ENCODE results near the gene PSORS1C2. TPM values are rescaled to one million over a fixed set of nuclear protein-coding genes. Genes with fewer than 3 reads are reported as not detected.
"Not testable (repeated sequence)": the region's sequence is repeated elsewhere in the genome, so short reads cannot be mapped to it uniquely, and the experiment has no call there.

The PSORS1C2 gene
- not detected for total RNA-seq
- not detected for polyA plus RNA-seq
- total RNA-seq = 0 to 0.22 (median 0) reads per million in 6 experiments

GRCh38 chr6:31138982-31139381, at the start of gene PSORS1C2:
TSS of gene PSORS1C2 (minus strand) at chr6:31139066. CDS start at chr6:31139026, 40 bp downstream.
- H3K27ac Mint-ChIP-seq = peak within 1 kb of the TSS in 2 of 10 donors; percentile 60 to 73
- POLR2A ChIA-PET = interaction anchor here (0.8 to 2.0 kb wide), 2 partner anchors 54 to 228 kb away, joined by 6 to 8 read pairs; no protein-coding TSS in a partner anchor

GRCh38 chr6:31187780-31188194, 48.9 kb upstream of the PSORS1C2 start:
- Mint-ChIP-seq H3K27me3 (no peaks in the 10 kb centered on the region), H3K27ac (no peak overlapping the region), H3K36me3 (no peaks in the 10 kb centered on the region), H3K9me3 (no peaks in the 10 kb centered on the region), H3K4me3 (no peak overlapping the region), H3K4me1 (peaks cover 0 to 9% (median 3%) of the 10 kb centered on the region in 4 donors)
- ATAC-seq (no peak), DNase-seq (no peak)
- POLR2A ChIA-PET = interaction anchor here (0.6 to 0.7 kb wide), 2 partner anchors 8 to 373 kb away, joined by 4 to 5 read pairs; no protein-coding TSS in a partner anchor

More at GRCh38 chr6:31138982-31139381, at the start of gene PSORS1C2:
- H3K4me1 Mint-ChIP-seq = peaks cover 4 to 8% (median 6%) of the 10 kb centered on the region in 4 donors
- no peak for ATAC-seq
- peaks cover 0 to 3% (median 2%) of the 10 kb centered on the region in 3 donors for H3K36me3 Mint-ChIP-seq
- H3K27me3 Mint-ChIP-seq = peaks cover 0 to 2% (median 0%) of the 10 kb centered on the region in 5 donors
- H3K4me3 Mint-ChIP-seq = peak within 1 kb of the TSS in 2 of 10 donors; percentile 41 to 76
- DNase-seq = no peak
- no peaks in the 10 kb centered on the region for H3K9me3 Mint-ChIP-seq

GRCh38 chr6:31186052-31186734, 47.3 kb upstream of the PSORS1C2 start:
- peaks cover 0 to 8% (median 0%) of the 10 kb centered on the region in 4 donors for H3K4me1 Mint-ChIP-seq
- POLR2A ChIA-PET = no interaction called here
- H3K4me3 Mint-ChIP-seq = no peak overlapping the region
- no peak for ATAC-seq
- H3K27ac Mint-ChIP-seq = peak overlapping the region in 2 of 10 donors; percentile 24 to 72
- H3K9me3 Mint-ChIP-seq = no peaks in the 10 kb centered on the region
- H3K36me3 Mint-ChIP-seq = no peaks in the 10 kb centered on the region
- no peak for DNase-seq
- no peaks in the 10 kb centered on the region for H3K27me3 Mint-ChIP-seq

GRCh38 chr6:31185695-31186051, 46.8 kb upstream of the PSORS1C2 start:
- H3K36me3 Mint-ChIP-seq, H3K4me1 Mint-ChIP-seq, DNase-seq, H3K4me3 Mint-ChIP-seq, H3K27ac Mint-ChIP-seq, H3K9me3 Mint-ChIP-seq, ATAC-seq, H3K27me3 Mint-ChIP-seq, POLR2A ChIA-PET: not testable (repeated sequence)

GRCh38 chr6:31183859-31184258, 45.0 kb upstream of the PSORS1C2 start:
- H3K27me3 Mint-ChIP-seq, H3K36me3 Mint-ChIP-seq, H3K27ac Mint-ChIP-seq, ATAC-seq, POLR2A ChIA-PET, H3K4me3 Mint-ChIP-seq, H3K9me3 Mint-ChIP-seq, DNase-seq: not testable (repeated sequence)
- H3K4me1 Mint-ChIP-seq = peaks cover 2 to 23% (median 8%) of the 10 kb centered on the region in 4 donors

- H3K27ac Mint-ChIP-seq, POLR2A ChIA-PET, DNase-seq, H3K9me3 Mint-ChIP-seq, H3K4me3 Mint-ChIP-seq, H3K36me3 Mint-ChIP-seq, H3K27me3 Mint-ChIP-seq, ATAC-seq: not testable (repeated sequence)
- H3K4me1 Mint-ChIP-seq = peaks cover 2 to 28% (median 11%) of the 10 kb centered on the region in 4 donors
Observed at GRCh38 chr6:31183287-31183686, 44.4 kb upstream of the PSORS1C2 start.

GRCh38 chr6:31180500-31180899, 41.6 kb upstream of the PSORS1C2 start:
- ATAC-seq (peak; percentile 99), DNase-seq (peak; percentile 58 to 83 (median 64))
- Mint-ChIP-seq H3K4me1 (peaks cover 2 to 27% (median 19%) of the 10 kb centered on the region in 4 donors), H3K4me3 (peak overlapping the region; percentile 77 to 91 (median 88)), H3K27me3 (no peaks in the 10 kb centered on the region), H3K9me3 (no peaks in the 10 kb centered on the region), H3K36me3 (no peaks in the 10 kb centered on the region), H3K27ac (peak overlapping the region; percentile 31 to 90 (median 82))
- POLR2A ChIA-PET = interaction anchor here (1.0 to 1.1 kb wide), 2 partner anchors 22 to 360 kb away, joined by 3 to 4 read pairs; partner anchors contain the start of genes CCHCR1 and TCF19

GRCh38 chr6:31179896-31180295, 41.0 kb upstream of the PSORS1C2 start:
- DNase-seq (no peak), ATAC-seq (no peak)
- POLR2A ChIA-PET = interaction anchor here (0.6 kb wide), 1 partner anchor 186 kb away, joined by 3 read pairs; no protein-coding TSS in a partner anchor
- Mint-ChIP-seq H3K4me3 (peak overlapping the region in 9 of 10 donors; percentile 77 to 91 (median 88)), H3K9me3 (no peaks in the 10 kb centered on the region), H3K36me3 (no peaks in the 10 kb centered on the region), H3K27me3 (no peaks in the 10 kb centered on the region), H3K4me1 (peaks cover 2 to 28% (median 21%) of the 10 kb centered on the region in 4 donors), H3K27ac (peak overlapping the region in 3 of 10 donors; percentile 31 to 68 (median 67))

- Mint-ChIP-seq H3K27ac (peak overlapping the region in 2 of 10 donors; percentile 0 to 23), H3K9me3 (no peaks in the 10 kb centered on the region), H3K4me1 (peaks cover 2 to 28% (median 21%) of the 10 kb centered on the region in 4 donors), H3K27me3 (no peaks in the 10 kb centered on the region), H3K36me3 (no peaks in the 10 kb centered on the region), H3K4me3 (peak overlapping the region in 1 of 10 donors; percentile 1)
- POLR2A ChIA-PET = no interaction called here
- ATAC-seq (no peak), DNase-seq (no peak)
Observed at GRCh38 chr6:31179042-31179386, 40.1 kb upstream of the PSORS1C2 start.

GRCh38 chr6:31178143-31179041, 39.5 kb upstream of the PSORS1C2 start:
- peaks cover 2 to 28% (median 21%) of the 10 kb centered on the region in 4 donors for H3K4me1 Mint-ChIP-seq
- POLR2A ChIA-PET = no interaction called here
- H3K27ac Mint-ChIP-seq = peak overlapping the region in 2 of 10 donors; percentile 4 to 23
- no peaks in the 10 kb centered on the region for H3K27me3 Mint-ChIP-seq
- H3K36me3 Mint-ChIP-seq = no peaks in the 10 kb centered on the region
- no peaks in the 10 kb centered on the region for H3K9me3 Mint-ChIP-seq
- DNase-seq (no peak), ATAC-seq (no peak)
- H3K4me3 Mint-ChIP-seq = peak overlapping the region in 1 of 10 donors; percentile 2

- ATAC-seq (peak in 1 of 2 donors; percentile 53), DNase-seq (peak in 1 of 10 donors; percentile 15)
- Mint-ChIP-seq H3K9me3 (no peaks in the 10 kb centered on the region), H3K4me1 (peaks cover 2 to 28% (median 21%) of the 10 kb centered on the region in 4 donors), H3K27me3 (no peaks in the 10 kb centered on the region), H3K27ac (peak overlapping the region in 7 of 10 donors; percentile 15 to 82 (median 53)), H3K36me3 (no peaks in the 10 kb centered on the region), H3K4me3 (peak overlapping the region in 5 of 10 donors; percentile 4 to 31 (median 18))
- POLR2A ChIA-PET = no interaction called here
Observed at GRCh38 chr6:31175971-31176370, 37.1 kb upstream of the PSORS1C2 start.

GRCh38 chr6:31174378-31174777, 35.5 kb upstream of the PSORS1C2 start:
- no peak overlapping the region for H3K27ac Mint-ChIP-seq

More at GRCh38 chr6:31174378-31174777, 35.5 kb upstream of the PSORS1C2 start:
- no peaks in the 10 kb centered on the region for H3K9me3 Mint-ChIP-seq
- ATAC-seq (no peak), DNase-seq (no peak)
- H3K36me3 Mint-ChIP-seq = no peaks in the 10 kb centered on the region
- no peaks in the 10 kb centered on the region for H3K27me3 Mint-ChIP-seq
- no peak overlapping the region for H3K4me3 Mint-ChIP-seq
- POLR2A ChIA-PET = no interaction called here
- H3K4me1 Mint-ChIP-seq = peaks cover 0 to 18% (median 17%) of the 10 kb centered on the region in 4 donors
